HPDE6-E6E7 (cell line): ENCODE measurements around the gene SFXN5.

Experiments used
- DNase-seq: peaks from one replicate; pipeline ENCODE4 v3.0.0; 2011; ENCODE audit warnings: missing footprints; ENCODE audit errors: extremely low spot score

SFXN5 gene

GRCh38 chr2:72994282-72994990 is 77.1 kb downstream of the SFXN5 start:
- no peak for DNase-seq

- DNase-seq = no peak
Measured at GRCh38 chr2:72993933-72994280, 77.6 kb downstream of the SFXN5 start.

- peak; percentile 54 for DNase-seq
Measured at GRCh38 chr2:72993147-72993932, 78.2 kb downstream of the SFXN5 start.

GRCh38 chr2:72992734-72993102 is 78.8 kb downstream of the SFXN5 start:
- no peak for DNase-seq

- no peak for DNase-seq
Measured at GRCh38 chr2:72991980-72992733, 79.4 kb downstream of the SFXN5 start.

GRCh38 chr2:72991439-72991725 is 80.1 kb downstream of the SFXN5 start:
- no peak for DNase-seq

GRCh38 chr2:72990695-72991438 is 80.6 kb downstream of the SFXN5 start:
- no peak for DNase-seq

- no peak for DNase-seq
Measured at GRCh38 chr2:72989770-72990556, 81.5 kb downstream of the SFXN5 start.

- no peak for DNase-seq
Measured at GRCh38 chr2:72988726-72989273, 82.7 kb downstream of the SFXN5 start.

GRCh38 chr2:72988041-72988440 is 83.5 kb downstream of the SFXN5 start:
- no peak for DNase-seq

GRCh38 chr2:72985891-72986683 is 85.4 kb downstream of the SFXN5 start:
- DNase-seq = no peak

GRCh38 chr2:72985136-72985535 is 86.4 kb downstream of the SFXN5 start:
- no peak for DNase-seq

GRCh38 chr2:72984172-72984671 is 87.3 kb downstream of the SFXN5 start:
- no peak for DNase-seq

GRCh38 chr2:72983500-72984161 is 87.9 kb downstream of the SFXN5 start:
- DNase-seq = no peak

GRCh38 chr2:72982781-72983499 is 88.6 kb downstream of the SFXN5 start:
- no peak for DNase-seq

- DNase-seq = no peak
Measured at GRCh38 chr2:72982219-72982618, 89.3 kb downstream of the SFXN5 start.

- no peak for DNase-seq
Measured at GRCh38 chr2:72981536-72981935, 90.0 kb downstream of the SFXN5 start.

- DNase-seq = no peak
Measured at GRCh38 chr2:72980535-72981217, 90.8 kb downstream of the SFXN5 start.
